Measurements from ENCODE around the gene AASS. TPM values are rescaled to one million over a fixed set of nuclear protein-coding genes. Genes with fewer than 3 reads are reported as not detected.

Gene AASS
- total RNA-seq, 1 donor from 2014 or later: 6.3 TPM

DNA sequence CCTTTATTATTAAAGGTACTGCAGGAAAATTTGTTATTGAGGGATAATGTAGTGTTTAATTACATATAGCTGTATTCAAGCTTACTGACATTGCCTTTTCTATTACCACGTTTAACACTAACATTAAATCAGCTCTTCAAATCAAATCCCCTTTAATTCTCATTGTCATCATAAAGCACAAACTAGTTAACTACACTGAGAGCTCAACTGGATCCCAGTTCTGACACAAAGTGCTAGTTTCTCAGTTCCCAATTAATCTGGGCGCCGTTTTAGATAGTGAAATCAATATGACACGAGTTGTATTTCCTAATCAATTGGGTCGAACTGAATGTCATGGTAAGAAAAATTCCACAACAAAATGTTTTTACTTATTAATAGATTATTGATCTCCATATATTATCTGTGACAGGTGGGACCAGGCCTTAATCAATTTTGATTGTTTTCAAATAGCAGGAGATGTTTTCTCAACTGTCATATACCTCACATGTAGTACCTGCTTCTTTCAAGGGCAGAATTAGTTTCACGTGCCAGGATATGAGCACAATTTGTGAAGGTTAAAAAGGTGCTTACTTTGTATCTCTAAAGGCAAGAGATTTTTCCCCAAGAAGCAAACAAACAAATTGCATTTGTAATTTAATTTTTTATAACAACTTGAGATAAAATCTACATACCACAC is 71.0 kb downstream of the AASS start:
- DNase-seq: no peak
- Mint-ChIP-seq H3K9me3 (no peaks in the 10 kb centered on the region), H3K27me3 (no peaks in the 10 kb centered on the region), H3K36me3 (ENCODE audit: low read depth) (peaks cover 16% of the 10 kb centered on the region), H3K4me1 (no peaks in the 10 kb centered on the region), H3K27ac (no peak overlapping the region), H3K4me3 (no peak overlapping the region)
- TF ChIP-seq, protein P1, sequence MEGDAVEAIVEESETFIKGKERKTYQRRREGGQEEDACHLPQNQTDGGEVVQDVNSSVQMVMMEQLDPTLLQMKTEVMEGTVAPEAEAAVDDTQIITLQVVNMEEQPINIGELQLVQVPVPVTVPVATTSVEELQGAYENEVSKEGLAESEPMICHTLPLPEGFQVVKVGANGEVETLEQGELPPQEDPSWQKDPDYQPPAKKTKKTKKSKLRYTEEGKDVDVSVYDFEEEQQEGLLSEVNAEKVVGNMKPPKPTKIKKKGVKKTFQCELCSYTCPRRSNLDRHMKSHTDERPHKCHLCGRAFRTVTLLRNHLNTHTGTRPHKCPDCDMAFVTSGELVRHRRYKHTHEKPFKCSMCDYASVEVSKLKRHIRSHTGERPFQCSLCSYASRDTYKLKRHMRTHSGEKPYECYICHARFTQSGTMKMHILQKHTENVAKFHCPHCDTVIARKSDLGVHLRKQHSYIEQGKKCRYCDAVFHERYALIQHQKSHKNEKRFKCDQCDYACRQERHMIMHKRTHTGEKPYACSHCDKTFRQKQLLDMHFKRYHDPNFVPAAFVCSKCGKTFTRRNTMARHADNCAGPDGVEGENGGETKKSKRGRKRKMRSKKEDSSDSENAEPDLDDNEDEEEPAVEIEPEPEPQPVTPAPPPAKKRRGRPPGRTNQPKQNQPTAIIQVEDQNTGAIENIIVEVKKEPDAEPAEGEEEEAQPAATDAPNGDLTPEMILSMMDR (IDR thresholded peaks at IDR 0.05): no peak
- ChIA-PET CTCF (no interaction called here), POLR2A (no interaction called here)
- intact Hi-C loops (cut with micrococcal nuclease): no loop called here
- ATAC-seq (ENCODE audit: low read depth): no peak

DNA sequence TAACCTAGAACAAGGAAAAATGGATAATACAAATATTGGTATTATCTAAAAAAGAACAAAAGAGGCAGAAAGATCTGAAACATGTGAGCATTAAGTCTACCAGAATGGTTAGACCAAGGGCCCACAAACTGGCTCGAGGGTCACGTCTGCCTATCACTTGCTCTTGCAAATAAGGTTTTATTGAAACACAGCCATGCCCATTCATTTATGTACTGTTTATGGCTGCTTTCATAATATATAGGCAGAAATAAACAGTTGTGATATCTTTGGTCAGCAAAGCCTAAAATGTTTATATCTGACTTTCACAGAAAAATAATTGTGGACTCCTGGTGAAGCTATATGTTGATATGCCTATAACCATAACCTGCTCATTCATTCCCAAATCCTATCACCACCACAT is 71.8 kb downstream of the AASS start:
- intact Hi-C loops (cut with micrococcal nuclease): no loop called here
- POLR2A ChIA-PET: no interaction called here

DNA sequence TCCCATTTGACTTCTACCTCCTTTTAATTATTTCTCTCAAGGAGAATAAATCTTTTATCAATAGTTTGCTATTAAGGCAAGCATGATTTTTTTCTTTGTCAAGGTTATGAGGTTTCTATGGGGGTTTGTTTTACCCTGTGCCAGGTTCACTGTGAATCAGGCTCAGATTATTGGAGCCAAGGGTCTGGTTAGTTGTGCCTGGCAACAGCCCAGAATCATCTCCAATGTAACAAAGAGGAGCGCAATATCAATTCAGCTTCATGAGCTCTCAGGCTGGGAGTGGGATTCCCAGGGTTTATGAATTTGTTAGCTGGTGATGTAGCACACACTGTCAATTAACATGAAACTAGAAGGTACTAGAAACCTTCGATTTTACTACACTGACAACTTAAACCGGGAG is 73.2 kb downstream of the AASS start:
- Mint-ChIP-seq H3K4me3 (no peak overlapping the region), H3K4me1 (no peaks in the 10 kb centered on the region), H3K9me3 (no peaks in the 10 kb centered on the region), H3K36me3 (ENCODE audit: low read depth) (peaks cover 2% of the 10 kb centered on the region), H3K27me3 (no peaks in the 10 kb centered on the region), H3K27ac (no peak overlapping the region)
- CTCF ChIA-PET: no interaction called here
- TF ChIP-seq, protein P1 (IDR thresholded peaks at IDR 0.05): no peak
- DNase-seq (no peak), ATAC-seq (ENCODE audit: low read depth) (no peak)
- POLR2A ChIA-PET: no interaction called here
- intact Hi-C loops (cut with micrococcal nuclease): no loop called here

More for the DNA sequence above, 71.8 kb downstream of the AASS start:
- Mint-ChIP-seq H3K36me3 (ENCODE audit: low read depth) (peaks cover 11% of the 10 kb centered on the region), H3K4me1 (no peaks in the 10 kb centered on the region), H3K9me3 (no peaks in the 10 kb centered on the region), H3K27me3 (no peaks in the 10 kb centered on the region), H3K27ac (no peak overlapping the region), H3K4me3 (no peak overlapping the region)
- TF ChIP-seq, protein P1 (IDR thresholded peaks at IDR 0.05): no peak
- CTCF ChIA-PET: no interaction called here
- no peak for ATAC-seq (ENCODE audit: low read depth)
- DNase-seq: no peak

DNA sequence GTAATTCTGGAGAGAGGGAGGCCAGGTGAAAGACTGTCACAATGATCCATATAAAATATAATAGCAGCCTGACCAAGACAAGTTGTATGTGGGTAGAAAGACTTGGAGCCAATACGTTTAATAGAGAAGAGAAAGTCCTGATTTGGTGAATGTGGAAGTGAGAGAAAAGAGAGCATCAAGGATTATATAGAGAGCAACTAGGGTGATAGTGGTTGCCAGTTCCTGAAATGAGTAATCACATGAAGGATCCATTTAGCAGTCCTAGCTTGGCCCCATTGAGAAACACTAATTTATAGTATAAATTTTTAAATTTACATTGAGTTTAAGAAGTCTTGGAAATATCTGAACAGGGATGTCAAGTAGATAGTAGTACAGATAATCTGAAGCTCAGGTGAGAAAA is 74.0 kb downstream of the AASS start:
- TF ChIP-seq, protein P1 (IDR thresholded peaks at IDR 0.05): no peak
- H3K9me3 Mint-ChIP-seq: no peaks in the 10 kb centered on the region
- no peak for DNase-seq
- H3K4me3 Mint-ChIP-seq: no peak overlapping the region
- H3K36me3 Mint-ChIP-seq (ENCODE audit: low read depth): no peaks in the 10 kb centered on the region
- intact Hi-C loops (cut with micrococcal nuclease): no loop called here
- no peaks in the 10 kb centered on the region for H3K27me3 Mint-ChIP-seq
- ATAC-seq (ENCODE audit: low read depth): no peak
- no peaks in the 10 kb centered on the region for H3K4me1 Mint-ChIP-seq
- POLR2A ChIA-PET: no interaction called here
- CTCF ChIA-PET: no interaction called here
- H3K27ac Mint-ChIP-seq: no peak overlapping the region

DNA sequence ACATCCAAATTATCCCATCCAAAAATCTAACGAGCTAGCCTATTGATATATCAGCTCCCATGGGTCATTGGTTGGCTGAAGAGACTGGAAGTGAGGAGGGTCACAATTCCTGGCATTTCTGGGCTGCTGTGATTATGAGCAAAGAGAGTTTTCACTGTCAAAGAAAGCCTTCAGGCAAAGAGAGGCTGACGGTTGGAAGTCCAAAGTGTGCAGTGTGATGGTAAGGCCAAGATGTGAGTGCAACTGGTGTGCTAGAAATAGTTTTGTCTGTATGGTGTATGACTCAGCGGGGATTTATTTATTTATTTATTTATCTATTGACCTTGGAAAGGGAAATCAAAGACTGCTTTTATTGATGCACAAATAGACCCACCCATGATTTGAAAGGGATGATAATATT is 75.0 kb downstream of the AASS start:
- no peak overlapping the region for H3K4me3 Mint-ChIP-seq
- no peaks in the 10 kb centered on the region for H3K27me3 Mint-ChIP-seq
- no peak for DNase-seq
- CTCF ChIA-PET: no interaction called here
- POLR2A ChIA-PET: no interaction called here
- H3K9me3 Mint-ChIP-seq: no peaks in the 10 kb centered on the region
- no peak for ATAC-seq (ENCODE audit: low read depth)
- no peak overlapping the region for H3K27ac Mint-ChIP-seq
- H3K4me1 Mint-ChIP-seq: no peaks in the 10 kb centered on the region
- TF ChIP-seq, protein P1 (IDR thresholded peaks at IDR 0.05): no peak
- intact Hi-C loops (cut with micrococcal nuclease): no loop called here
- no peaks in the 10 kb centered on the region for H3K36me3 Mint-ChIP-seq (ENCODE audit: low read depth)
